Neutrophil (primary cell): ENCODE measurements around the gene PDE4D.

ENCODE experiments used
- H3K27ac ChIP-seq: fragments of 200-600 bp; sonication (generic); 2 replicates; pipeline ENCODE4 v1.5.1; 2016; ENCODE audit warnings: mild to moderate bottlenecking, moderate library complexity
- H3K27me3 ChIP-seq: fragments of 200-600 bp; sonication (generic); 2 replicates; pipeline ENCODE4 v1.6.0; 2016; ENCODE audit warnings: mild to moderate bottlenecking
- H3K36me3 ChIP-seq: fragments of 200-600 bp; sonication (generic); 2 replicates; pipeline ENCODE4 v1.5.1; 2017
- H3K4me1 ChIP-seq, 2 experiments: fragments of 200-600 bp in 1 of 2; sonication (generic) in 1 of 2; 1 replicate in 1 of 2; 2 replicates in 1 of 2; pipeline versions ENCODE4 v1.5.1 to v1.6.1; 2013 to 2016; ENCODE audit warnings: low read depth in 1 of 2, low read length in 1 of 2, mild to moderate bottlenecking in 1 of 2, moderate library complexity in 1 of 2; ENCODE audit not compliant: control insufficient read depth in 1 of 2, insufficient read depth in 1 of 2
- H3K4me3 ChIP-seq, 2 experiments: fragments of 200-600 bp in 1 of 2; sonication (generic) in 1 of 2; 1 replicate in 1 of 2; 2 replicates in 1 of 2; pipeline ENCODE4 v1.5.1; 2013 to 2016; ENCODE audit warnings: low read depth in 1 of 2, low read length in 1 of 2, mild to moderate bottlenecking in 1 of 2, moderate library complexity in 1 of 2
- H3K9me3 ChIP-seq: fragments of 200-600 bp; sonication (generic); 2 replicates; pipeline ENCODE4 v1.5.1; 2016
- CTCF ChIP-seq: fragments of 200-600 bp; sonication (generic); IDR thresholded peaks from 2 replicates; pipeline ENCODE4 v1.5.1; 2016; ENCODE audit warnings: antibody characterized with exemption

The PDE4D gene

GRCh38 chr5:59816654-59817300 lies 76.7 kb downstream of the PDE4D start:
- Histone ChIP-seq H3K9me3 (no peaks in the 10 kb centered on the region), H3K36me3 (no peaks in the 10 kb centered on the region), H3K4me3 (no peak overlapping the region), H3K4me1 (no peaks in the 10 kb centered on the region), H3K27me3 (no peaks in the 10 kb centered on the region), H3K27ac (no peak overlapping the region)
- TF ChIP-seq CTCF: no peak

- H3K9me3 ChIP-seq: no peaks in the 10 kb centered on the region
- H3K27me3 ChIP-seq: no peaks in the 10 kb centered on the region
- H3K4me3 ChIP-seq: no peak overlapping the region
- H3K27ac ChIP-seq: no peak overlapping the region
- no peak for TF ChIP-seq CTCF
- H3K4me1 ChIP-seq: peaks cover 3 to 7% of the 10 kb centered on the region in 2 experiments
- no peaks in the 10 kb centered on the region for H3K36me3 ChIP-seq
Observed at GRCh38 chr5:59814537-59814872, 79.0 kb downstream of the PDE4D start.

- Histone ChIP-seq H3K27me3 (no peaks in the 10 kb centered on the region), H3K4me1 (peaks cover 3 to 7% of the 10 kb centered on the region in 2 experiments), H3K27ac (no peak overlapping the region), H3K36me3 (no peaks in the 10 kb centered on the region), H3K9me3 (no peaks in the 10 kb centered on the region), H3K4me3 (no peak overlapping the region)
- TF ChIP-seq CTCF: peak; percentile 48
Observed at GRCh38 chr5:59813761-59814536, 79.6 kb downstream of the PDE4D start.

GRCh38 chr5:59810041-59810440 lies 83.5 kb downstream of the PDE4D start:
- TF ChIP-seq CTCF: peak; percentile 94
- Histone ChIP-seq H3K36me3 (no peaks in the 10 kb centered on the region), H3K4me3 (peak overlapping the region in 1 of 2 experiments; percentile 11), H3K27me3 (no peaks in the 10 kb centered on the region), H3K9me3 (no peaks in the 10 kb centered on the region), H3K4me1 (peaks cover 3 to 7% of the 10 kb centered on the region in 2 experiments), H3K27ac (no peak overlapping the region)

- no peaks in the 10 kb centered on the region for H3K36me3 ChIP-seq
- H3K4me3 ChIP-seq: no peak overlapping the region
- no peaks in the 10 kb centered on the region for H3K9me3 ChIP-seq
- no peaks in the 10 kb centered on the region for H3K27me3 ChIP-seq
- peaks cover 3 to 7% of the 10 kb centered on the region in 2 experiments for H3K4me1 ChIP-seq
- H3K27ac ChIP-seq: no peak overlapping the region
- TF ChIP-seq CTCF: no peak
Observed at GRCh38 chr5:59807806-59808205, 85.7 kb downstream of the PDE4D start.
